ENCODE measurements around the gene PTPN1.

GRCh38 chr20:50496773-50497385 lies 13.3 kb upstream of the PTPN1 start:
- TF ChIP-seq CTCF (conservative IDR thresholded peaks at IDR 0.05; ENCODE audit: low read depth in 2 of 2) = no peak
- TF ChIP-seq REST (IDR thresholded peaks at IDR 0.05; ENCODE audit: unreplicated experiment) = no peak
- no peak for TF ChIP-seq CREB1 (CRISPR knock-in tag; IDR thresholded peaks at IDR 0.05; ENCODE audit: low read depth)
- TF ChIP-seq EZH2 (IDR thresholded peaks at IDR 0.05; ENCODE audit: low read depth, unreplicated experiment) = no peak
- TF ChIP-seq POLR2AphosphoS5 (IDR thresholded peaks at IDR 0.05; ENCODE audit: low read depth) = no peak
- TF ChIP-seq ZNF331 (CRISPR knock-in tag; IDR thresholded peaks at IDR 0.05; ENCODE audit: low read depth) = no peak

All from GM23338 (cell line).